Activated T-helper 1 cell treated with anti-CD3 and anti-CD28 coated beads, Interleukin-12 subunit alpha, Interleukin-12 subunit beta, Interleukin-2, Interleukin-4 antibody, amounts not matched to agents 30 ng/mL and 10 ng/mL and 1 ng/mL, durations not matched to agents 14 hours and 24 hours and 36 hours (primary cell): ENCODE data around the gene TMIE. TPM values are rescaled to one million over a fixed set of nuclear protein-coding genes. Genes with fewer than 3 reads are reported as not detected.

Experiments used
- DNase-seq: peaks from one replicate; pipeline ENCODE4 v3.0.0; 2021; ENCODE audit warnings: low spot score
- H3K27ac Mint-ChIP-seq: one replicate; pipeline ENCODE4 v1.8.0; 2021; ENCODE audit warnings: mild to moderate bottlenecking, mixed read lengths
- H3K27me3 Mint-ChIP-seq: one replicate; pipeline ENCODE4 v1.8.0; 2022; ENCODE audit warnings: mild to moderate bottlenecking, moderate library complexity, mixed read lengths; ENCODE audit not compliant: insufficient read depth
- H3K36me3 Mint-ChIP-seq: one replicate; pipeline ENCODE4 v1.8.0; 2021; ENCODE audit warnings: low read depth, mixed read lengths
- H3K4me1 Mint-ChIP-seq: one replicate; pipeline ENCODE4 v1.8.0; 2021; ENCODE audit warnings: low read depth, mixed read lengths
- H3K4me3 Mint-ChIP-seq: one replicate; pipeline ENCODE4 v1.8.0; 2021; ENCODE audit warnings: mild to moderate bottlenecking, moderate library complexity, mixed read lengths
- H3K9me3 Mint-ChIP-seq: one replicate; pipeline ENCODE4 v1.8.0; 2021; ENCODE audit warnings: mixed read lengths
- intact Hi-C: fragments of 100-400 bp; cut with micrococcal nuclease; formaldehyde crosslinking; loops from one replicate; pipeline ENCODE4 v1.15.1; 2024
- total RNA-seq: library from RNA; stranded (reverse); gene quantifications from 2 replicates; pipeline ENCODE4 v1.2.3, GENCODE V29; 2022

Gene TMIE
- total RNA-seq, 1 donor from 2014 or later = not detected

GRCh38 chr3:46664971-46665762 lies 36.0 kb upstream of the TMIE start:
- Mint-ChIP-seq H3K4me3 (no peak overlapping the region), H3K9me3 (no peaks in the 10 kb centered on the region), H3K27me3 (no peaks in the 10 kb centered on the region), H3K27ac (no peak overlapping the region), H3K36me3 (no peaks in the 10 kb centered on the region), H3K4me1 (no peaks in the 10 kb centered on the region)
- DNase-seq = no peak
- intact Hi-C loops = no loop called here

- no peak for DNase-seq
- Mint-ChIP-seq H3K9me3 (no peaks in the 10 kb centered on the region), H3K4me1 (no peaks in the 10 kb centered on the region), H3K27ac (no peak overlapping the region), H3K27me3 (no peaks in the 10 kb centered on the region), H3K4me3 (no peak overlapping the region), H3K36me3 (no peaks in the 10 kb centered on the region)
- intact Hi-C loops = no loop called here
These were observed 35.3 kb upstream of the TMIE start for GRCh38 chr3:46665763-46666452.

GRCh38 chr3:46666453-46666845 lies 34.7 kb upstream of the TMIE start:
- H3K9me3 Mint-ChIP-seq = no peaks in the 10 kb centered on the region
- H3K27ac Mint-ChIP-seq = no peak overlapping the region
- no peaks in the 10 kb centered on the region for H3K4me1 Mint-ChIP-seq
- H3K27me3 Mint-ChIP-seq = no peaks in the 10 kb centered on the region
- DNase-seq = no peak
- H3K4me3 Mint-ChIP-seq = no peak overlapping the region
- intact Hi-C loops = no loop called here
- no peaks in the 10 kb centered on the region for H3K36me3 Mint-ChIP-seq

- H3K36me3 Mint-ChIP-seq = no peaks in the 10 kb centered on the region
- no peak for DNase-seq
- H3K27me3 Mint-ChIP-seq = no peaks in the 10 kb centered on the region
- no peak overlapping the region for H3K27ac Mint-ChIP-seq
- H3K9me3 Mint-ChIP-seq = no peaks in the 10 kb centered on the region
- H3K4me1 Mint-ChIP-seq = no peaks in the 10 kb centered on the region
- H3K4me3 Mint-ChIP-seq = no peak overlapping the region
- intact Hi-C loops = no loop called here
These were observed 34.1 kb upstream of the TMIE start for GRCh38 chr3:46667061-46667621.

- Mint-ChIP-seq H3K36me3 (no peaks in the 10 kb centered on the region), H3K9me3 (no peaks in the 10 kb centered on the region), H3K27me3 (no peaks in the 10 kb centered on the region), H3K27ac (no peak overlapping the region), H3K4me1 (no peaks in the 10 kb centered on the region), H3K4me3 (no peak overlapping the region)
- intact Hi-C loops = no loop called here
- no peak for DNase-seq
These were observed 33.5 kb upstream of the TMIE start for GRCh38 chr3:46667657-46668056.

- no peak for DNase-seq
- Mint-ChIP-seq H3K9me3 (no peaks in the 10 kb centered on the region), H3K36me3 (no peaks in the 10 kb centered on the region), H3K27me3 (no peaks in the 10 kb centered on the region), H3K27ac (no peak overlapping the region), H3K4me1 (no peaks in the 10 kb centered on the region), H3K4me3 (no peak overlapping the region)
- intact Hi-C loops = no loop called here
These were observed 33.1 kb upstream of the TMIE start for GRCh38 chr3:46668116-46668515.

GRCh38 chr3:46668591-46668990 lies 32.6 kb upstream of the TMIE start:
- Mint-ChIP-seq H3K4me1 (no peaks in the 10 kb centered on the region), H3K9me3 (no peaks in the 10 kb centered on the region), H3K36me3 (no peaks in the 10 kb centered on the region), H3K27me3 (no peaks in the 10 kb centered on the region), H3K27ac (no peak overlapping the region), H3K4me3 (no peak overlapping the region)
- DNase-seq = no peak
- intact Hi-C loops = no loop called here

GRCh38 chr3:46669191-46669999 lies 31.8 kb upstream of the TMIE start:
- DNase-seq = no peak
- Mint-ChIP-seq H3K27me3 (no peaks in the 10 kb centered on the region), H3K4me1 (no peaks in the 10 kb centered on the region), H3K9me3 (no peaks in the 10 kb centered on the region), H3K4me3 (no peak overlapping the region), H3K27ac (no peak overlapping the region), H3K36me3 (no peaks in the 10 kb centered on the region)
- intact Hi-C loops = no loop called here

GRCh38 chr3:46670000-46670890 lies 30.9 kb upstream of the TMIE start:
- Mint-ChIP-seq H3K27ac (no peak overlapping the region), H3K4me1 (no peaks in the 10 kb centered on the region), H3K9me3 (no peaks in the 10 kb centered on the region), H3K4me3 (no peak overlapping the region), H3K36me3 (no peaks in the 10 kb centered on the region), H3K27me3 (no peaks in the 10 kb centered on the region)
- no peak for DNase-seq
- intact Hi-C loops = no loop called here

- intact Hi-C loops = no loop called here
- no peaks in the 10 kb centered on the region for H3K27me3 Mint-ChIP-seq
- no peaks in the 10 kb centered on the region for H3K9me3 Mint-ChIP-seq
- H3K4me1 Mint-ChIP-seq = no peaks in the 10 kb centered on the region
- DNase-seq = no peak
- no peak overlapping the region for H3K4me3 Mint-ChIP-seq
- no peaks in the 10 kb centered on the region for H3K36me3 Mint-ChIP-seq
- H3K27ac Mint-ChIP-seq = no peak overlapping the region
These were observed 30.2 kb upstream of the TMIE start for GRCh38 chr3:46670891-46671427.

GRCh38 chr3:46671541-46672348 lies 29.4 kb upstream of the TMIE start:
- intact Hi-C loops = no loop called here
- H3K4me3 Mint-ChIP-seq = no peak overlapping the region
- H3K27ac Mint-ChIP-seq = no peak overlapping the region
- no peaks in the 10 kb centered on the region for H3K27me3 Mint-ChIP-seq
- no peaks in the 10 kb centered on the region for H3K4me1 Mint-ChIP-seq
- no peak for DNase-seq
- H3K36me3 Mint-ChIP-seq = no peaks in the 10 kb centered on the region
- no peaks in the 10 kb centered on the region for H3K9me3 Mint-ChIP-seq
